SK-N-SH treated with all-trans-retinoic acid at 6 μM for 48 hours (cell line): Measurements from ENCODE around the gene ATP6V0E2.

ENCODE experiments used
- CSDC2 ChIP-seq: fragments of 250-450 bp; sonication (Bioruptor Pico); IDR thresholded peaks from 2 replicates; pipeline ENCODE4 v1.5.0; 2020; ENCODE audit warnings: mild to moderate bottlenecking, moderate library complexity
- OSR1 ChIP-seq: fragments of 250-450 bp; sonication (Bioruptor Pico); IDR thresholded peaks from 2 replicates; pipeline ENCODE4 v1.8.0; 2022; ENCODE audit warnings: moderate library complexity, mild to moderate bottlenecking, inconsistent platforms
- RARB ChIP-seq: fragments of 250-450 bp; sonication (Bioruptor Pico); IDR thresholded peaks from 2 replicates; pipeline ENCODE4 v1.8.0; 2021; ENCODE audit warnings: mild to moderate bottlenecking, moderate library complexity
- SNAI2 ChIP-seq: fragments of 250-450 bp; sonication (Bioruptor Pico); IDR thresholded peaks from 2 replicates; pipeline ENCODE4 v1.5.0; 2020; ENCODE audit warnings: mild to moderate bottlenecking, moderate library complexity
- TCF4 ChIP-seq: fragments of 250-450 bp; sonication (Bioruptor Pico); IDR thresholded peaks from 2 replicates; pipeline ENCODE4 v1.8.0; 2021; ENCODE audit warnings: mild to moderate bottlenecking, moderate library complexity, borderline replicate concordance
- ZFP3 ChIP-seq: fragments of 250-450 bp; sonication (Bioruptor Pico); IDR thresholded peaks from 2 replicates; pipeline ENCODE4 v1.5.0; 2020; ENCODE audit warnings: mild to moderate bottlenecking, moderate library complexity
- ZNF565 ChIP-seq: fragments of 450-650 bp; formaldehyde crosslinking; conservative IDR thresholded peaks from 2 replicates; pipeline ENCODE4 v1.5.0; 2020; ENCODE audit warnings: low read depth, mild to moderate bottlenecking, moderate library complexity
- ZNF70 ChIP-seq: fragments of 450-650 bp; formaldehyde crosslinking; IDR thresholded peaks from 2 replicates; pipeline ENCODE4 v1.5.0; 2020; ENCODE audit warnings: mild to moderate bottlenecking, moderate library complexity
- TF ChIP-seq, protein P1 (sequence below): fragments of 250-450 bp; sonication (Bioruptor Pico); IDR thresholded peaks from 2 replicates; pipeline ENCODE4 v1.8.0; 2020; ENCODE audit warnings: mild to moderate bottlenecking, moderate library complexity, borderline replicate concordance
- TF ChIP-seq, protein P2 (sequence below): fragments of 250-450 bp; sonication (Bioruptor Pico); IDR thresholded peaks from 2 replicates; pipeline ENCODE4 v1.5.1; 2020; ENCODE audit warnings: low read depth, mild to moderate bottlenecking, moderate library complexity
- TF ChIP-seq, protein P3 (sequence below): fragments of 250-450 bp; sonication (Bioruptor Pico); IDR thresholded peaks from 2 replicates; pipeline ENCODE4 v1.8.0; 2021; ENCODE audit warnings: low read depth, mild to moderate bottlenecking, moderate library complexity, borderline replicate concordance
- TF ChIP-seq, protein P4 (sequence below): fragments of 250-450 bp; sonication (Bioruptor Pico); IDR thresholded peaks from 2 replicates; pipeline ENCODE4 v1.5.0; 2020; ENCODE audit warnings: mild to moderate bottlenecking, moderate library complexity

DNA sequence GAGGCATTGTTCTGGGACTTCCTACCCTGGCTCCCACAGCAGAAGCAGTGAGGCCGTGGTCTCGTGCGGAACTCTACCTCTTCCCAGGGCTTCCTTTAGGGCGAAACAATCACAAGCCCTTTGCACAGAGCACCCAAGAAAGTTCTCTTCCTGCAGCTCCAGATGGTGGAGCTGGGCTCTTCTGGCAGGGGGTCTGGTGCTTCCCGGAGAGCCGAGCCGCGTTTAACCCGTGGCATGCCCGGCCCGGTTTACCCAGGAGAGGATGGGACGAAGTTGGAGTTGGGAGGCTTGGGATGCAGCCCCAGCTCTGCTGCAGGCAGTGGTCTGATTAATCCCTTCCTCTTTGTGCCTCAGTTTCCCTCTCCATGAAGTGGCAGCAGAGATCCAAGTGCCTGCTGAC is 9.0 kb upstream of the ATP6V0E2 start:
- TF ChIP-seq, protein P1, sequence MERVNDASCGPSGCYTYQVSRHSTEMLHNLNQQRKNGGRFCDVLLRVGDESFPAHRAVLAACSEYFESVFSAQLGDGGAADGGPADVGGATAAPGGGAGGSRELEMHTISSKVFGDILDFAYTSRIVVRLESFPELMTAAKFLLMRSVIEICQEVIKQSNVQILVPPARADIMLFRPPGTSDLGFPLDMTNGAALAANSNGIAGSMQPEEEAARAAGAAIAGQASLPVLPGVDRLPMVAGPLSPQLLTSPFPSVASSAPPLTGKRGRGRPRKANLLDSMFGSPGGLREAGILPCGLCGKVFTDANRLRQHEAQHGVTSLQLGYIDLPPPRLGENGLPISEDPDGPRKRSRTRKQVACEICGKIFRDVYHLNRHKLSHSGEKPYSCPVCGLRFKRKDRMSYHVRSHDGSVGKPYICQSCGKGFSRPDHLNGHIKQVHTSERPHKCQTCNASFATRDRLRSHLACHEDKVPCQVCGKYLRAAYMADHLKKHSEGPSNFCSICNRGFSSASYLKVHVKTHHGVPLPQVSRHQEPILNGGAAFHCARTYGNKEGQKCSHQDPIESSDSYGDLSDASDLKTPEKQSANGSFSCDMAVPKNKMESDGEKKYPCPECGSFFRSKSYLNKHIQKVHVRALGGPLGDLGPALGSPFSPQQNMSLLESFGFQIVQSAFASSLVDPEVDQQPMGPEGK (CRISPR knock-in tag), result no peak
- TF ChIP-seq SNAI2 (no peak), CSDC2 (CRISPR knock-in tag) (no peak), ZNF565 (CRISPR knock-in tag) (no peak), TCF4 (CRISPR knock-in tag) (no peak), ZFP3 (CRISPR knock-in tag) (no peak), OSR1 (no peak), ZNF70 (CRISPR knock-in tag) (no peak), RARB (no peak)
- TF ChIP-seq, protein P2, sequence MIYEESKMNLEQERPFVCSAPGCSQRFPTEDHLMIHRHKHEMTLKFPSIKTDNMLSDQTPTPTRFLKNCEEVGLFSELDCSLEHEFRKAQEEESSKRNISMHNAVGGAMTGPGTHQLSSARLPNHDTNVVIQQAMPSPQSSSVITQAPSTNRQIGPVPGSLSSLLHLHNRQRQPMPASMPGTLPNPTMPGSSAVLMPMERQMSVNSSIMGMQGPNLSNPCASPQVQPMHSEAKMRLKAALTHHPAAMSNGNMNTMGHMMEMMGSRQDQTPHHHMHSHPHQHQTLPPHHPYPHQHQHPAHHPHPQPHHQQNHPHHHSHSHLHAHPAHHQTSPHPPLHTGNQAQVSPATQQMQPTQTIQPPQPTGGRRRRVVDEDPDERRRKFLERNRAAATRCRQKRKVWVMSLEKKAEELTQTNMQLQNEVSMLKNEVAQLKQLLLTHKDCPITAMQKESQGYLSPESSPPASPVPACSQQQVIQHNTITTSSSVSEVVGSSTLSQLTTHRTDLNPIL (CRISPR knock-in tag), result no peak
- TF ChIP-seq, protein P3, sequence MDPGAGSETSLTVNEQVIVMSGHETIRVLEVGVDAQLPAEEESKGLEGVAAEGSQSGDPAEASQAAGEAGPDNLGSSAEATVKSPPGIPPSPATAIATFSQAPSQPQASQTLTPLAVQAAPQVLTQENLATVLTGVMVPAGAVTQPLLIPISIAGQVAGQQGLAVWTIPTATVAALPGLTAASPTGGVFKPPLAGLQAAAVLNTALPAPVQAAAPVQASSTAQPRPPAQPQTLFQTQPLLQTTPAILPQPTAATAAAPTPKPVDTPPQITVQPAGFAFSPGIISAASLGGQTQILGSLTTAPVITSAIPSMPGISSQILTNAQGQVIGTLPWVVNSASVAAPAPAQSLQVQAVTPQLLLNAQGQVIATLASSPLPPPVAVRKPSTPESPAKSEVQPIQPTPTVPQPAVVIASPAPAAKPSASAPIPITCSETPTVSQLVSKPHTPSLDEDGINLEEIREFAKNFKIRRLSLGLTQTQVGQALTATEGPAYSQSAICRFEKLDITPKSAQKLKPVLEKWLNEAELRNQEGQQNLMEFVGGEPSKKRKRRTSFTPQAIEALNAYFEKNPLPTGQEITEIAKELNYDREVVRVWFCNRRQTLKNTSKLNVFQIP, result no peak
- TF ChIP-seq, protein P4, sequence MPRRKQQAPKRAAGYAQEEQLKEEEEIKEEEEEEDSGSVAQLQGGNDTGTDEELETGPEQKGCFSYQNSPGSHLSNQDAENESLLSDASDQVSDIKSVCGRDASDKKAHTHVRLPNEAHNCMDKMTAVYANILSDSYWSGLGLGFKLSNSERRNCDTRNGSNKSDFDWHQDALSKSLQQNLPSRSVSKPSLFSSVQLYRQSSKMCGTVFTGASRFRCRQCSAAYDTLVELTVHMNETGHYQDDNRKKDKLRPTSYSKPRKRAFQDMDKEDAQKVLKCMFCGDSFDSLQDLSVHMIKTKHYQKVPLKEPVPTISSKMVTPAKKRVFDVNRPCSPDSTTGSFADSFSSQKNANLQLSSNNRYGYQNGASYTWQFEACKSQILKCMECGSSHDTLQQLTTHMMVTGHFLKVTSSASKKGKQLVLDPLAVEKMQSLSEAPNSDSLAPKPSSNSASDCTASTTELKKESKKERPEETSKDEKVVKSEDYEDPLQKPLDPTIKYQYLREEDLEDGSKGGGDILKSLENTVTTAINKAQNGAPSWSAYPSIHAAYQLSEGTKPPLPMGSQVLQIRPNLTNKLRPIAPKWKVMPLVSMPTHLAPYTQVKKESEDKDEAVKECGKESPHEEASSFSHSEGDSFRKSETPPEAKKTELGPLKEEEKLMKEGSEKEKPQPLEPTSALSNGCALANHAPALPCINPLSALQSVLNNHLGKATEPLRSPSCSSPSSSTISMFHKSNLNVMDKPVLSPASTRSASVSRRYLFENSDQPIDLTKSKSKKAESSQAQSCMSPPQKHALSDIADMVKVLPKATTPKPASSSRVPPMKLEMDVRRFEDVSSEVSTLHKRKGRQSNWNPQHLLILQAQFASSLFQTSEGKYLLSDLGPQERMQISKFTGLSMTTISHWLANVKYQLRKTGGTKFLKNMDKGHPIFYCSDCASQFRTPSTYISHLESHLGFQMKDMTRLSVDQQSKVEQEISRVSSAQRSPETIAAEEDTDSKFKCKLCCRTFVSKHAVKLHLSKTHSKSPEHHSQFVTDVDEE (CRISPR knock-in tag), result no peak
